IMR-90 (cell line): Measurements from ENCODE around the gene ADIG. TPM values are rescaled to one million over a fixed set of nuclear protein-coding genes. Genes with fewer than 3 reads are reported as not detected.

Experiments used
- ATAC-seq: fragments of 200-7000 bp; cut with Tn5 transposase; 2 replicates; pipeline ENCODE4 v1.9.1; 2020; ENCODE audit warnings: low read depth, mild to moderate bottlenecking, moderate library complexity
- BruUV-seq: library from RNA; stranded (reverse); fragments of 400-500 nt; replicated peaks from 2 replicates; lab custom pipeline; 2021; lab: Mats Ljungman, UMichigan
- CTCF ChIA-PET: fragments of 300-600 bp; formaldehyde crosslinking; extraction: SDS; loops from one replicate; lab custom pipeline; 2021; ENCODE audit warnings: antibody characterized with exemption; lab: Yijun Ruan, JAX
- POLR2A ChIA-PET: fragments of 300-600 bp; sonication (Branson Sonifier 250); formaldehyde crosslinking; loops from one replicate; lab custom pipeline; 2022; ENCODE audit warnings: antibody characterized with exemption; ENCODE audit not compliant: unreplicated experiment; lab: Charles Lee
- DNase-seq: peaks from one replicate; pipeline ENCODE4 v3.0.0; 2013
- H2AFZ ChIP-seq: replicated peaks from 2 replicates; pipeline ENCODE3; 2013; ENCODE audit warnings: low read length, mild to moderate bottlenecking; ENCODE audit not compliant: poor library complexity
- H2AK5ac ChIP-seq: 2 replicates; pipeline ENCODE4 v1.6.1; 2013; ENCODE audit warnings: low read depth, low read length, inconsistent platforms
- H2AK9ac ChIP-seq: replicated peaks from 2 replicates; pipeline ENCODE3; 2013; ENCODE audit warnings: mild to moderate bottlenecking, low read depth, low read length, moderate library complexity; ENCODE audit not compliant: poor library complexity
- H2BK120ac ChIP-seq: 2 replicates; pipeline ENCODE4 v1.6.1; 2013; ENCODE audit warnings: low read depth, low read length, inconsistent platforms
- H2BK15ac ChIP-seq: 3 replicates; pipeline ENCODE4 v1.6.1; 2013; ENCODE audit warnings: low read depth, low read length, inconsistent platforms
- H2BK20ac ChIP-seq: 2 replicates; pipeline ENCODE4 v1.6.1; 2013; ENCODE audit warnings: low read depth, mild to moderate bottlenecking, inconsistent platforms, low read length, moderate library complexity
- H2BK5ac ChIP-seq: 2 replicates; pipeline ENCODE4 v1.6.1; 2013; ENCODE audit warnings: mild to moderate bottlenecking, low read depth, low read length, inconsistent platforms; ENCODE audit not compliant: poor library complexity, severe bottlenecking
- H3K14ac ChIP-seq: replicated peaks from 2 replicates; pipeline ENCODE4 v1.6.1; 2013; ENCODE audit warnings: low read depth, low read length, inconsistent platforms
- H3K18ac ChIP-seq: 2 replicates; pipeline ENCODE4 v1.6.1; 2013; ENCODE audit warnings: low read depth, low read length, control low read depth
- H3K23ac ChIP-seq: 2 replicates; pipeline ENCODE4 v1.6.1; 2013; ENCODE audit warnings: low read depth, low read length, inconsistent platforms
- H3K27ac ChIP-seq: 2 replicates; pipeline ENCODE4 v1.5.1; 2013; ENCODE audit warnings: mild to moderate bottlenecking, control low read depth, low read length; ENCODE audit not compliant: insufficient read depth
- H3K27me3 ChIP-seq: 2 replicates; pipeline ENCODE4 v1.6.1; 2013; ENCODE audit warnings: low read length; ENCODE audit not compliant: control insufficient read depth, insufficient read depth
- H3K36me3 ChIP-seq: 2 replicates; pipeline ENCODE4 v1.6.1; 2013; ENCODE audit warnings: low read length, mixed read lengths; ENCODE audit not compliant: control insufficient read depth, insufficient read depth
- H3K4ac ChIP-seq: 2 replicates; pipeline ENCODE4 v1.6.1; 2013; ENCODE audit warnings: low read depth, low read length, inconsistent platforms
- H3K4me1 ChIP-seq: 2 replicates; pipeline ENCODE4 v1.6.1; 2013; ENCODE audit warnings: low read length, mixed read lengths; ENCODE audit not compliant: control insufficient read depth, insufficient read depth
- H3K4me2 ChIP-seq: 2 replicates; pipeline ENCODE4 v1.6.1; 2013; ENCODE audit warnings: low read depth, mild to moderate bottlenecking, control low read depth, low read length, moderate library complexity
- H3K4me3 ChIP-seq: 2 replicates; pipeline ENCODE4 v1.5.1; 2013; ENCODE audit warnings: low read depth, mild to moderate bottlenecking, control low read depth, low read length, moderate library complexity; ENCODE audit not compliant: insufficient read depth
- H3K56ac ChIP-seq: 2 replicates; pipeline ENCODE4 v1.6.1; 2013; ENCODE audit warnings: low read length, inconsistent platforms; ENCODE audit not compliant: insufficient read depth; ENCODE audit errors: extremely low read depth
- H3K79me1 ChIP-seq, 2 experiments: 2 replicates each; pipeline ENCODE4 v1.6.1; 2013; ENCODE audit warnings: low read length in 2 of 2, inconsistent platforms in 1 of 2, low read depth in 1 of 2
- H3K9ac ChIP-seq: 2 replicates; pipeline ENCODE4 v1.6.1; 2013; ENCODE audit warnings: low read depth, low read length, control low read depth
- H3K9me1 ChIP-seq: 2 replicates; pipeline ENCODE4 v1.6.1; 2013; ENCODE audit warnings: low read length, inconsistent platforms; ENCODE audit not compliant: insufficient read depth
- H3K9me3 ChIP-seq: 2 replicates; pipeline ENCODE4 v1.6.1; 2013; ENCODE audit warnings: low read length; ENCODE audit not compliant: control insufficient read depth, insufficient read depth
- H4K20me1 ChIP-seq: 2 replicates; pipeline ENCODE4 v1.6.1; 2013; ENCODE audit warnings: low read length, inconsistent platforms; ENCODE audit not compliant: insufficient read depth
- H4K5ac ChIP-seq: 2 replicates; pipeline ENCODE4 v1.6.1; 2013; ENCODE audit warnings: mild to moderate bottlenecking, low read depth, low read length, control low read depth
- H4K8ac ChIP-seq, 2 experiments: 2 replicates each; pipeline ENCODE4 v1.6.1; 2013; ENCODE audit warnings: low read depth in 2 of 2, low read length in 2 of 2, control low read depth in 1 of 2, inconsistent platforms in 1 of 2
- H4K91ac ChIP-seq: 2 replicates; pipeline ENCODE4 v1.6.1; 2013; ENCODE audit warnings: low read depth, low read length, inconsistent platforms; ENCODE audit not compliant: insufficient read depth
- BHLHE40 ChIP-seq: fragments of 150-350 bp; IDR thresholded peaks from 2 replicates; pipeline ENCODE4 v1.6.1; 2016; ENCODE audit warnings: mild to moderate bottlenecking, low read depth, low read length
- CEBPB ChIP-seq: IDR thresholded peaks from 2 replicates; pipeline ENCODE4 v1.6.1; 2012; ENCODE audit warnings: low read depth, low read length, improper control_type of control experiment
- CHD1 ChIP-seq: IDR thresholded peaks from 2 replicates; pipeline ENCODE4 v1.6.1; 2012; ENCODE audit warnings: low read depth, low read length, improper control_type of control experiment
- NFE2L2 ChIP-seq: fragments of 150-350 bp; IDR thresholded peaks from 2 replicates; pipeline ENCODE4 v1.6.1; 2016; ENCODE audit warnings: low read depth, mild to moderate bottlenecking, low read length
- POLR2A ChIP-seq: IDR thresholded peaks from 2 replicates; pipeline ENCODE4 v1.6.1; 2012; ENCODE audit warnings: mild to moderate bottlenecking, low read depth, low read length
- RAD21 ChIP-seq: IDR thresholded peaks from 2 replicates; pipeline ENCODE4 v1.6.1; 2012; ENCODE audit warnings: low read length, improper control_type of control experiment
- RCOR1 ChIP-seq: IDR thresholded peaks from 2 replicates; pipeline ENCODE4 v1.6.1; 2012; ENCODE audit warnings: mild to moderate bottlenecking, low read length, improper control_type of control experiment; ENCODE audit not compliant: insufficient replicate concordance
- RFX5 ChIP-seq: IDR thresholded peaks from 2 replicates; pipeline ENCODE4 v1.8.0; 2012; ENCODE audit warnings: low read depth, mild to moderate bottlenecking, low read length, moderate library complexity
- SMC3 ChIP-seq: fragments of 150-350 bp; IDR thresholded peaks from 2 replicates; pipeline ENCODE4 v1.6.1; 2016; ENCODE audit warnings: low read depth, mild to moderate bottlenecking, antibody characterized with exemption, low read length, moderate library complexity
- WGBS, 2 experiments: methylation state at CpG; one replicate each; pipeline versions ENCODE4 v1.1.5 to v1.1.7; 2013; ENCODE audit warnings: missing lambda C conversion rate in 2 of 2; ENCODE audit not compliant: insufficient read length in 1 of 2; ENCODE audit errors: extremely low coverage in 2 of 2; 5-methylcytosine and 5-hydroxymethylcytosine counted together
- dilution Hi-C: fragments of 300-500 bp; cut with HindIII; formaldehyde crosslinking; loops from one replicate; pipeline ENCODE4 v1.14.3; 2018; ENCODE audit warnings: low sequenced_read_pairs; ENCODE audit not compliant: unreplicated experiment
- in situ Hi-C: fragments of 300-500 bp; cut with MboI; formaldehyde crosslinking; loops from 3 replicates; pipeline ENCODE4 v1.14.3; 2019; ENCODE audit warnings: low sequenced_read_pairs, inconsistent platforms, mixed read lengths
- intact Hi-C: fragments of 100-400 bp; cut with micrococcal nuclease; formaldehyde crosslinking; loops from 2 replicates; pipeline ENCODE4 v1.10.0; 2022
- polyA plus RNA-seq, 3 experiments: library from polyadenylated mRNA; depleted of rRNA; stranded (reverse); fragments of >200 nt; gene quantifications; 2 replicates each; pipeline ENCODE4 v1.2.3, GENCODE V29; 2012; ENCODE audit warnings: low replicate concordance in 1 of 3
- total RNA-seq: library from RNA; depleted of rRNA; stranded (reverse); fragments of >200 nt; gene quantifications from 2 replicates; pipeline ENCODE4 v1.2.3, GENCODE V29; 2012
- TF ChIP-seq, protein P1 (sequence below): fragments of 150-350 bp; IDR thresholded peaks from 2 replicates; pipeline ENCODE4 v1.6.1; 2017; ENCODE audit warnings: mild to moderate bottlenecking, antibody characterized with exemption, low read length, low read depth
- TF ChIP-seq, protein P2 (sequence below): fragments of 150-350 bp; IDR thresholded peaks from 2 replicates; pipeline ENCODE4 v1.6.1; 2016; ENCODE audit warnings: low read depth, mild to moderate bottlenecking, low read length, moderate library complexity, borderline replicate concordance
- TF ChIP-seq, protein P3 (sequence below): conservative IDR thresholded peaks from 2 replicates; pipeline ENCODE4 v1.5.1; 2012; ENCODE audit warnings: mild to moderate bottlenecking, low read depth, low read length, improper control_type of control experiment

Gene ADIG
- total and polyA plus RNA-seq, 2 of the 4 experiments (the other 2 are of a cell fraction): not detected

GRCh38 chr20:38591474-38592410 is 10.7 kb downstream of the ADIG start:
- peak overlapping the region; percentile 51 for H2AFZ ChIP-seq
- WGBS, 2 experiments: 68% methylated on average over 6 of the region's 21 CpGs; no CpG with 5 or more reads in 1 of the 2 experiments
- H4K5ac ChIP-seq: no peak overlapping the region
- in situ Hi-C loops (no loop called here), intact Hi-C loops (no loop called here), dilution Hi-C loops (no loop called here)
- POLR2A ChIA-PET: no interaction called here
- H3K27ac ChIP-seq: no peak overlapping the region
- H3K4me2 ChIP-seq: no peak overlapping the region
- no peak overlapping the region for H3K9ac ChIP-seq
- H3K9me3 ChIP-seq: no peaks in the 10 kb centered on the region
- no peak overlapping the region for H3K14ac ChIP-seq
- no peak overlapping the region for H3K56ac ChIP-seq
- no peak overlapping the region for H2BK20ac ChIP-seq
- H4K8ac ChIP-seq: no peak overlapping the region
- H2BK15ac ChIP-seq: no peak overlapping the region
- no peak for TF ChIP-seq BHLHE40
- TF ChIP-seq, protein P1, sequence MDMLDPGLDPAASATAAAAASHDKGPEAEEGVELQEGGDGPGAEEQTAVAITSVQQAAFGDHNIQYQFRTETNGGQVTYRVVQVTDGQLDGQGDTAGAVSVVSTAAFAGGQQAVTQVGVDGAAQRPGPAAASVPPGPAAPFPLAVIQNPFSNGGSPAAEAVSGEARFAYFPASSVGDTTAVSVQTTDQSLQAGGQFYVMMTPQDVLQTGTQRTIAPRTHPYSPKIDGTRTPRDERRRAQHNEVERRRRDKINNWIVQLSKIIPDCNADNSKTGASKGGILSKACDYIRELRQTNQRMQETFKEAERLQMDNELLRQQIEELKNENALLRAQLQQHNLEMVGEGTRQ: no peak
- TF ChIP-seq NFE2L2: no peak
- no peak for TF ChIP-seq RFX5
- TF ChIP-seq, protein P2, sequence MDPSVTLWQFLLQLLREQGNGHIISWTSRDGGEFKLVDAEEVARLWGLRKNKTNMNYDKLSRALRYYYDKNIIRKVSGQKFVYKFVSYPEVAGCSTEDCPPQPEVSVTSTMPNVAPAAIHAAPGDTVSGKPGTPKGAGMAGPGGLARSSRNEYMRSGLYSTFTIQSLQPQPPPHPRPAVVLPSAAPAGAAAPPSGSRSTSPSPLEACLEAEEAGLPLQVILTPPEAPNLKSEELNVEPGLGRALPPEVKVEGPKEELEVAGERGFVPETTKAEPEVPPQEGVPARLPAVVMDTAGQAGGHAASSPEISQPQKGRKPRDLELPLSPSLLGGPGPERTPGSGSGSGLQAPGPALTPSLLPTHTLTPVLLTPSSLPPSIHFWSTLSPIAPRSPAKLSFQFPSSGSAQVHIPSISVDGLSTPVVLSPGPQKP: no peak
- no peak for TF ChIP-seq CHD1
- TF ChIP-seq POLR2A: no peak
- no peak for TF ChIP-seq SMC3
- TF ChIP-seq, protein P3, sequence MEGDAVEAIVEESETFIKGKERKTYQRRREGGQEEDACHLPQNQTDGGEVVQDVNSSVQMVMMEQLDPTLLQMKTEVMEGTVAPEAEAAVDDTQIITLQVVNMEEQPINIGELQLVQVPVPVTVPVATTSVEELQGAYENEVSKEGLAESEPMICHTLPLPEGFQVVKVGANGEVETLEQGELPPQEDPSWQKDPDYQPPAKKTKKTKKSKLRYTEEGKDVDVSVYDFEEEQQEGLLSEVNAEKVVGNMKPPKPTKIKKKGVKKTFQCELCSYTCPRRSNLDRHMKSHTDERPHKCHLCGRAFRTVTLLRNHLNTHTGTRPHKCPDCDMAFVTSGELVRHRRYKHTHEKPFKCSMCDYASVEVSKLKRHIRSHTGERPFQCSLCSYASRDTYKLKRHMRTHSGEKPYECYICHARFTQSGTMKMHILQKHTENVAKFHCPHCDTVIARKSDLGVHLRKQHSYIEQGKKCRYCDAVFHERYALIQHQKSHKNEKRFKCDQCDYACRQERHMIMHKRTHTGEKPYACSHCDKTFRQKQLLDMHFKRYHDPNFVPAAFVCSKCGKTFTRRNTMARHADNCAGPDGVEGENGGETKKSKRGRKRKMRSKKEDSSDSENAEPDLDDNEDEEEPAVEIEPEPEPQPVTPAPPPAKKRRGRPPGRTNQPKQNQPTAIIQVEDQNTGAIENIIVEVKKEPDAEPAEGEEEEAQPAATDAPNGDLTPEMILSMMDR: no peak
- TF ChIP-seq RAD21: no peak
- no peak for TF ChIP-seq RCOR1
- TF ChIP-seq CEBPB: no peak
- no peak overlapping the region for H2BK5ac ChIP-seq
- no peak overlapping the region for H3K23ac ChIP-seq
- H4K91ac ChIP-seq: no peak overlapping the region
- no peak overlapping the region for H3K18ac ChIP-seq
- CTCF ChIA-PET: no interaction called here
- no peaks in the 10 kb centered on the region for H3K4me1 ChIP-seq
- H2BK120ac ChIP-seq: no peak overlapping the region
- BruUV-seq: no TSS peak
- no peaks in the 10 kb centered on the region for H4K20me1 ChIP-seq
- H3K4ac ChIP-seq: no peak overlapping the region
- H3K9me1 ChIP-seq: no peaks in the 10 kb centered on the region
- H3K4me3 ChIP-seq: no peak overlapping the region
- DNase-seq: no peak
- no peaks in the 10 kb centered on the region for H3K36me3 ChIP-seq
- no peak overlapping the region for H2AK9ac ChIP-seq
- H3K27me3 ChIP-seq: peaks cover 15% of the 10 kb centered on the region
- ATAC-seq: no peak
- no peak overlapping the region for H2AK5ac ChIP-seq
- no peaks in the 10 kb centered on the region for H3K79me1 ChIP-seq
